Lung microvascular endothelial cell (primary cell): Measurements from ENCODE around the gene FOXP1. TPM values are rescaled to one million over a fixed set of nuclear protein-coding genes. Genes with fewer than 3 reads are reported as not detected.

Source experiments
- DNase-seq, 2 donors: peaks; one replicate each; pipeline versions ENCODE4 v3.0.0 to v3.0.0-alpha.2; 2010; ENCODE audit warnings: low read depth in 2 of 2
- total RNA-seq: library from RNA; depleted of rRNA; stranded (reverse); fragments of >200 nt; gene quantifications from 2 replicates; pipeline ENCODE4 v1.2.1, GENCODE V29; 2014

FOXP1 gene
- total RNA-seq, 1 donor from 2014 or later: 75.2 TPM

DNA sequence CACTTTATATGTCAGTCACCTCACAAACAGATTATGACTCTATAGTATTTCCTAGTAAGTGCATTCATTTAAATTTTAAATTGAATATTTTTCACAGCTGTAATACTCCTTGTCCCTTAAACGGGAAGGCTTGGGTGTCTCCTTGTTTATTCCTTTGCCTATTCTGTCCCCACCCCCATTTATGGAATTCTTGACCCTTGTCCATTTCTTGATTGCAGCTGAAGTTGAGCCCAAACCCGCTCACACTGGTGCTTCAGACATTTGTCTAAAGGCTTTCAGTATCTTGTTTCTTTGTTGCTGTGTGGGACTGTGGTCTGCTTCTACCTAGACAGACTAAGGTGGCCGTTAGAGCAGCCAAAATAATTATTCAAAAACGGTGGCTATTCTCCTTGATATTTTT lies 449.7 kb downstream of the FOXP1 start:
- no peak for DNase-seq

DNA sequence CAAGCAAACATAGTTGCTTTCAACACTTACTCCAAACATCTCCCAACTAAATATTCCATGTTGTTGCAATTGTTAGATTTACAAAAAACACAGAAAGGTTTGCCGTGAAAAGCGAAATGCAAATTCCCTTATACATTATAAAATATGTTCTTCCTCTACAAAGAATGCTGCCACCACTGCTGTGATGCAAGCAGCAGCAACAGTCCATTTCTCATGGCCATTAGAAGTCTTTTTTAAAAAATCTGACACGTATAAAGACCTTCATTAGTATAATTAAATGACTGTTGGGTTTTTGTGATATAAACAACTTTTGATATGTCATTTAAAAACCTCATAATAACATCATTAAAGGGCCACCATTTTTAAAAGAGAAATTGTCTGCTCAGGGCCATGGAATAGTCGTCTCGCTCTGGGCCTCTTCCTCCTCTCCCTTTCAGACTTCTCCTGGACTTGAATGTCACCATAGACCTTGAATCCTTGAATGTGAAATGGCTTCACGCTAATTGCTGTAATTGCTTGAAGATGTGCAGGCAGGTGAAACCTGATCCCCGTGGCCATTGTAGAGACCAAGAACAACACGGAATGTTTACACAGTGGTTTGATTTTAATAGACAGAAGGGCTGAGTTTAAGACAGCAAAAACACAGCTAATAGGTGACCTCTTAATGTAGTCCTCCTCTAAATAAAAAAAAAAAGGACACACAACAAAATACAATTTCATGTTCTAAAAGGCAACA lies 450.4 kb downstream of the FOXP1 start:
- no peak for DNase-seq

DNA sequence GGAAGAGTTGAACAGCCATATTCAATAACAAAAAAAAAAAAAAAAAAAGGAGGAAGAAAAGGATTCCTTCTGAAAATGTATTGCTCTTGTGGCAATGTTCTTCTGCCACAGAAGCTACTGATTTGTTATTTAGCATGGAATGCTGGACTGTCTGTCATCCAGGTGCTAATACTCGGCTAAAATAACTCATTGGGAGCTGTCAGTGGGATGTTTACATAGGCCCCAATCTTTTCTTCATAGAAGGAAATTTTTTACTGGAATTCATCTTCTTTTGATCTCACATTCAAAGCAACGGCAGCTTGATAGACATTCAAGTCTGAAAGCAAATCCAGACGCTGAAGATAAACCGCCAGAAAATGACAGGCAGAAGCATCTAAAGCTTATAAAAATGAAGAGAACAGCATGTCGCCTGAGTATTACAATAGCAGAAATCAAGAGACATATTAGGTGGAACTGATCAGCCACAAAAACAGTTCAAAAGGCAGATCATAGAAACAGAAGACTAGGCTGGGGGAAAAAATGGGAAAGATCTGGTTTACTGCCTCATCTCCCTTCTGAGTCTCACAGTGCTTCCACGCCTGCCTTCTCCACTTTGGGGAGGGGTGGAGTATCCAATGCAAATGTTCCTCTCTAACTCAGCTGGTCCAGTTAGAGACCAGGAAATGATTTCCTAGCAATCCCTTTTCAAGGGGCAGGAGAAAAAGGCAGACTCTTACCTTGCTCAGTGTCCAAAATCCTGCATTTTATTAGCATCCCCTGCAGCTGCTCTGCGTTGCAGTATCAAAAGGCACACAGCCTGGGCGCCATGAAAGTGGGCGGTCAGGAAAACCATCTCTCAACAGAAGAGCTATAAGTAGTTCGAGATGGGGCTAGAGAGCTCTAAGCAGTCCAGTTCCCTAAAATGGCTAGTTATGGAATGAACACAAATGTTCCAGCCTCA lies 451.9 kb downstream of the FOXP1 start:
- DNase-seq: no peak

DNA sequence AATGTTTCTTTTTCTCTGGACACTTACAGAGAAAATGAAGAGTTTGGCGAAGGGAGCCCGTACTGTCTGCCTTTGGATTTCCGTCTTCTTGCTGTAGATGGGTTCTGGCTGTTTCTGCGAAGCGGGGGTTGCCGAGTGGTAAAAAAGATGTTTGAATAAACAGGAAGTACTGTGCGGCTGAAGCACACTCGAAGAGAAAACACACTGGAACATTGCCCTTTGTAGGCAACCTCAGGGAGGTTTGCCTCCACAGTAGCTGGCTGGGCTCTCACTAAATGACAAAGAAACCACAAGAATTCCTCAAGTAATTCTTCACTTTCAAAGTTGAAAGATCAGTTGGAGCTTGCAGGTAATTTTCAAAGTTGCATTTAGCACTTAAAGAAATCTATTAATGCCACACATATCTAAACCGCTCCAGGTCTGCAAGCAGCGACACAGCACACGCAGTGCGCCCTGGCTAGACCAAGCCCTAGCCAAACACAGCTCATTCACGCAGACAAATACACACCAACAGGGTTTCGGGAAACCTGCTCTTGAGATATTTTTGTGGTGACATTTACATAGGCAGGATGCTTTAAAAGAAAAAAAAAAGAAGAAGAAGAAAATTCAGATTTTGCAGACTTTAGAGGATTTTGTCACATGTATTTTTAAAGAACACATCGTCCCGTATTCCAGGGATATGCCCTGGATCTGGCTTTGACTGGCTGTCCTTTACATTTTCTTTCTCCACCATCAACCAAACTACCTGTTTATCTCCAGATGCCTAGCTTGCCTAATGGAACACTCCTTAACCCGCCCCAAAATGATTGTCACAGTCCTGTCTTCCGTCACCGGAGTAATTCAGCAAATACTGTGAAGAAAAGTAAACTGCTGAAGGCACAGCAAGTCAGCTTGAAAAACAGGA lies 452.8 kb downstream of the FOXP1 start:
- peak; percentile 71 to 86 for DNase-seq

DNA sequence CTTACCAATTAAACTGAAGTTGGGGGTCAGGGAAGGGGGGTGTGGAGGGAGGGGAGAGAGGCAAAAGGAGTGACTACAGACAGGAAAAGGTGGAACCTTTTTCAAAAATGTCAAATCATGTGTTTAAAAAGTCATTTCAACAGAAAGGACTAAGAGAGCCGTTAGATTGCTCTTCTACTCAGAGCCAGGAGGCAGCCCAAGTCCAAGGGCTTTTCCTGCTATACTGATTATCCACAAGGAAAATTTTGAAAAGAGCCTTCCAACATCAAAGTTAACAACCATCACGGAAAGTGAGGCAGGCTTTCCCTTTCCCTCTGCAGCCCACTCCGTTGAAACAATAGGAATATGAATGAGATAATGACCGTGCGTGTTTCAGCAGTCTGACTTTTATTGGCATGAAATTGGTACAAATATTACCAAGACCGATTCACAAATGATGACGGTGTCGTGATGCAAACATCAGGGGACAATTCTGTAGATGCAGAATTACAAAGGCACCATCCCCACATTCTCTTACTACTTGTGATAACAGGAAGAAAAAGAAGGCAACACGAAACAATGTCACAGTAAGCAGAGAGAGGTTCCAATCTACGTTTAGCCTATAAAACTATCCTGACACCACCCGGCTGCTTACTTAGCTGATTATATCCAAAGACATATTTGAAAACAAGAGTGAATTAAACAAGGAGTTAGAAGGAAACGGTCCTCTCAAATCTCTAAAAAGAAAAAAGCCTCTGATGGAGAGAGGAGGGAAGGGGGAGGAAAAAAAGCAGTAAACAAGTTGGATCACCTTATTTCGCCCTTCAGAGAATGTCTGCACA lies 453.7 kb downstream of the FOXP1 start:
- peak; percentile 80 to 94 for DNase-seq

DNA sequence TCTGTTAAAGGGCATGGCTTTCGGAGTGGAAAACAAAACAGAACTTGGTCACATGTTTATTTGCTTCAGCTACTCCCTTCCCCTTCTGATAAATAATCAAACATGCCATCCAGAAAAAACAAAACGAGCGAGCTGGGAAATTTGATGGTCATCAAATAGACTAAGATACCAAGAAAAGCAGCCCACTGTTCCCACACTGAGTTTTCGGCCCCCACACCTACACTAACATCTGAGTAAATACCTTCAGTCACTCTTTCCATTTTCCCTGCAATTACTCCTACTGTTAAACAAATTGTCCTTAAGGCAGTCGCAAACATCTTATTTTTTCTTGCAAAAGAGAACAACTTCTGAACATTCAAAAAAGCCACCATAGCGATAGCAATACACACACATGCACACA lies 454.6 kb downstream of the FOXP1 start:
- DNase-seq: peak; percentile 54 to 91

DNA sequence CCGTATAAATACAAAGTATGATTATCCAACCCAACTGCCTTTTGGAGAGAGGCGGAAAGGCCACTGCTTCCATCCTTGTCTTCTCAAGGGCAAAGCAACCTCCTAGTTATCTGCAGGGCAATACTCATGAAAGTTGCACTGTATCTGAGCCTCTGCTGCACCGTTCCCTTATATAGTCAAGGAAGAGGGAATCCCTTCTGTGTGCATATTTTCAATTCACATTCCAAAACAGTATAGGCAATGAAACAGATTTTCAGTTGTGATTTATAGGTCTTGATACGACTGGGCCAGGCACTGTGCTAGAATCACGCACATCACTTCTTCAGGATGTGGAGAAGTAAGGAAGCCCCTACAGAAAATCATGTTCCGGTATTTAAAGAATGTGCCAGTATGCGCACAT lies 455.7 kb downstream of the FOXP1 start:
- peak; percentile 26 to 42 for DNase-seq

DNA sequence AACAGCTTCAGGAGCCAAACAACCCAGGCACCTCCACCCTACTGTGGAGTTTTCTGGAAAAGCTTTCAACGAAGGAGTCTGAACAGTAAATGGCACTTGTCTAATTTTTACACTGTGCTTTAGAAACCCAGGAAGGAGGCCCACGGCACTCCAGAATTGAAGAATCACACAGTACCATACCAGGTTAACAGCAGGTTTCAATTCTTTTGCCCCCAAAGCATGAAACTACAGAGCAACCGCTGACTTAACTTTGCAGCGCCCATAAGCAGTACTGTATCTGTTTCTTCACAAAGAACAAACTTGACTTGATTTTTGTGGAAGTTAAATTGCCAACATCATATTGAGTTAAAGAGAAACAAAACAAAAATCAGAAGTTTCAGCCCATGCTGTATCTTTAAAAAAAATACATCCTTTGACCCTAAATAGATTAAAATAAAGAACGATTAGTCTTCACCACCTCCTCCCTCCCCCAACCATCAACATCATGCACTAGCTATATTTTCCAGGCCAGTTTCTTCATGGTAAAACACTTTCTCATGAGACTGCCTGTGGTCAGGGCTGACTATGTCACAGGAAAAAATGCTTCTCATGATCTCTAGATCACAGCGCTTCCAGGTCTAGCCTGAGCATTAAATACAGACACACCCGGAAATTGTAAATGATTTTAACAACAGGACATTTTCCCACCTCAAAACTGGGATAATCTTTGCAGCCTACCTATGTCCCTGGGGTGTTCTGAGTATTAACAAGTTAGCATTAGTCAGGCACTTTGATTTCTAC lies 456.3 kb downstream of the FOXP1 start:
- DNase-seq: peak; percentile 72 to 79

DNA sequence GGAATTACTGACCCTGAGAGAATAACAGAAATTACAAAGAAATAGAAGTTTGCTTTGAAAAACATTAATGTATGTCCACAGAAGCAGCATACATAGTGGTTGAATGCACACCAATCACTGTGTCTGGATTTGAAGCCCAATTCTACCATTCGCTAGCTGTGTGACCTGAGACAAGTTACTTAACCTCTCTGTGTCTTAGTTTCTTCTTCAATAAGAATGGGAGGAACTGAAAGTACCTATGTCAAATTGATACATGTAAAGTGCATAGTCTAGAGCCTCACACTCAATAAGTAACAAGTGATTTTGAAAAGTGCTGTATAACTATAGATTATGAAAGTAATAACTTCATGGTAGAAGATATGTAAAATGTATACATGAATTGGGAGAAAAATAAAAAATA lies 457.8 kb downstream of the FOXP1 start:
- no peak for DNase-seq

DNA sequence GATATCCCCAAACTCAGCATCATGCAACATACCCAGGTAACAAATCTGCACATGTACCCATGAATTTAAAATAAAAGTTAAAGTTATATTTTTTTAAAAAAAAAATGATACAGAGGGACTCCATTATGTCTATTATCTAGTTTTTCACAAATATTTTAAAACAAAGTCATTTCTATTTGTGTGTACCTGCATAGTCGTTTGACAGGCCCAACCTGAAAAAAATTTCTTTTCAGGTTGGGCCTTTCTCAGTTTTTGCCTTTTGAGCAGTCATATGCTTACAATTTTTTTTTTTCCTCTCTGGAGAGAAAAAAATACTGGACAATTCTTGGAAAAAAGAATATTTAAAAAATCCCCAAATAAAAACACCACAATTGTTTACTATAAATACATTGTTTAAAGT lies 459.5 kb downstream of the FOXP1 start:
- no peak for DNase-seq

DNA sequence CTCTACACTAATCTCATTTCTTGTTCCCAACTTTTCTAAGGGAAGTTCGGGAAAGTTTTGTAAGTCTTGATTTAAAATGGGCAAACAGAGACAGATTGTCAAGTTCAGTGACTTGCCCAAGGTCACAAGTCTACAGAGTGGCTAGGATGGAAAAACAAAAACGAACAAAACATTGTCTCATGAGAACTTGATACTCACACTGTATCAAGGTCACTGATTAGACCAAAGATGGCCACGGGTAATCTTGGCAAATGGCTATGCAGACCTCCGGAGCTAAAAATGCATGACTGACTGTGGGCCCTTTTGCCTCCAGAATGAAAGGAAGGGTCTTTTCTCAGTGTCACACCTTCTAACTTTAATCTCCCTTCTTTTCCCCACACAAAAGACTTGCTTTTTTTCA lies 460.9 kb downstream of the FOXP1 start:
- no peak for DNase-seq

DNA sequence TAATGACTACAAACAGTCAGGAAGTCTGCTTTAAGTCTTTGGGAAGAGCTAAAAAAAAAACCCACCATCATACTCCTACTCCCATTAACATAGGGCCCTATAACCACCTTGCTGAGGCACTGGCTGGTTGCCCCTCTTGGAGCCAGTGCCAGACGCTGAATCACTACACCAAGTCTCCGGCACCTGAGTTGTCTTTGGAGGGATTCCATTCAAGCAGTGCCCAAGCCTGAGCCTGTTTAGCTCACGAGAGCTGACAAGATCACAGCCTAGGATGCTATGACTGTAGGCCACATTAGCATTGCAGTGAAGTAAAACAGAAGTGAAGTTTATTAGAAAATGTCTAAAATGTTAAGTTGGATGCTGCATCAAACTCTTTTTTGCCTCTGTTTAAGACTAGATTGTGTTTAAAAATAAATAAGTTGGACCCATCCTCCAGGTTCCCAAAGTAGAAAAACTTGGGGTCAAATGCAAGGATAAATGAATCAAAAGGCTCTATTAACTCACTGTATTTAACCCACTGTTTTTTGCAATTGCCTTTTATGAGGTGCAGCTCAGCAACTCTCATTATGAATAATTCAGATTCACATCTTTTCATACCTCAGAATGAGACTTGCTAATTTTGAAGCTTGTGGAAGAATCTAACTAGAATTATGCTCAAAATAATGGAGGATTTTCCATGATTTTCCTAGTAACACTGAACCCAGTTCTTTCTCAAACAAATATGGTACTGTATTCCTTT lies 461.9 kb downstream of the FOXP1 start:
- DNase-seq: peak in 1 of 2 donors; percentile 8

DNA sequence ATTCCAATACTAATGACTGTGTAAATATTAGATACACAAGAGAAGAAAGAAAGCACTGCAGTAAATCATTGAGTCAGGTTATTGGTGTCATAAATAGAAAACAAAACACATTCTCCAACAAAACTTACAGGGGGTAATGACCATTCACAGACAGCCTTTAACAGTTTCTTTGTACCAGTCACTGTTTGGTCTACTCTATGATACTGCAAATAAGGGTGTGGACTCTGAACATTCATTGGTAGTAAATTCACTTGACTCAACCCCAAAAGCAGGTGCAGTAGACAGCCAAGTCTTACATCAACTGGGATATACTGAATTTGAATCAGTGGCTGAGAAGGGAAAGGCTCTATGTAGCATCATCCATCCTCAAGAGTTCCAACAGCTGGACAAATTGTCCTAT lies 463.5 kb downstream of the FOXP1 start:
- DNase-seq: no peak

DNA sequence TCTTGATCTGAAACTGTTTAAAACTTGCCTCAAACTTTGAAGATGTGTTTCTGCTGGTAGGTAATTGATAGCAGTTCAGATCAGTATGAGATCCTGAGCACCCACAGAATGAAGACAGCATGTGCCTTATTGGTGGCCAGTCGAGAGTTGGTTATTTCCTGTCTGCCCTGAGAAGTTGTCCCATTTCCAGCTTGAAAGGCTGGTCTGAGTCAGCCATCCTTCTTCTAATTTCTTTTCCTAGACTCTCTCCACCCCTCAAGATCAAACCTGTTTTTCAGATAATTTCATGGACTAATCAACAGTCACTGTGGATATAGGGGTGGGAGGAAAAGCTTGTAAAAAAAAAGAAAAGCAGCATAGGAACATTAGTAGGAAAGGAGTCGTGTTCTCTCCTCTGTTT lies 464.4 kb downstream of the FOXP1 start:
- DNase-seq: peak in 1 of 2 donors; percentile 60

DNA sequence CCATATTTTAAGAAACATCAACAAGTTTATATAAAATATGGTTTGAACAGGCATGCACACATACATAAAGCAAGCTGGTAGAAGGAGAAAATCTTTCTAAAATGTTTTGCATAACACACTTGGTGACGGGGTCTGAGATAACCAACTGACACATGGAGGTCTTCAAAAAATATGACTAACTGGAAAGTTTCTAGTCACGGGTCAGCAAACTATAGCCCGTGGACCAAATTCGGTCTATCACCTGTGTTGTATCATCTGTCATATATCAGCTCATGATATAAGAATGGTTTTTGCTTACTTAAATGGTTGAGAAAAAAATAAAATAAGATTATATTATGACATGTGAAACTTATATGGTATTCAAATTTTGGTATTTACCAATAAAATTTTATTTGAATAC lies 465.1 kb downstream of the FOXP1 start:
- no peak for DNase-seq

DNA sequence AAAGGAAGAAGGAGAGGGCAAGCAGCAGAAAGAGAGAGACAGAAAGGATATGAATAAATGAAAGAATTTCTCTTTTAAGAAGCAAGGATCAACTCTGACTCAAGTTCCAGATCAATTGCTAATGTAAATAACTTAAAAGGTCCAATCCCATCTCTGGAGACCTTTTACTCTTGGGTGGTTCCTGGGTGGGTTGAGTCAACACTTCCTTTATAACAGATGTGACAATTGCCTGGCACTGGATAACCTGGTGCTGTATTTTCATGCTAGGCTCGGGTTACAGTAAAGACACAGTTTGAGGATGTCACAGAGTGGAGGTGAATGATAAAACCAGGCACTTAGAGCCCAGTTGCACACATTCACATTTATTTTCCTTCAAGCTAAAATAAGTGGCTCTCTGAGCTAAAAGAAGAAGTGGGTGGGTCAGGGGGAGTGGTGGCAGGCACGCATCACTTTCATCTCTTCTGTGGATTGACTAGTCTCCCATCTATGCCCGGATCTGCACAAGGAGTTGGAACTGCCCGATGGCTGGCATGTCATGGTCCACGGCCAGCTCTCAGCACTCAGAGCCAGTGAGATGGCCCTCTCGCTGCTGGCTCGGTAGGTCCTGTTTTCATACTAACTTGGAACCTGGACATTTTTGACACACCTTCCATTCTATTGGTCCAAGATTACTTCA lies 465.8 kb downstream of the FOXP1 start:
- peak in 1 of 2 donors; percentile 25 for DNase-seq

DNA sequence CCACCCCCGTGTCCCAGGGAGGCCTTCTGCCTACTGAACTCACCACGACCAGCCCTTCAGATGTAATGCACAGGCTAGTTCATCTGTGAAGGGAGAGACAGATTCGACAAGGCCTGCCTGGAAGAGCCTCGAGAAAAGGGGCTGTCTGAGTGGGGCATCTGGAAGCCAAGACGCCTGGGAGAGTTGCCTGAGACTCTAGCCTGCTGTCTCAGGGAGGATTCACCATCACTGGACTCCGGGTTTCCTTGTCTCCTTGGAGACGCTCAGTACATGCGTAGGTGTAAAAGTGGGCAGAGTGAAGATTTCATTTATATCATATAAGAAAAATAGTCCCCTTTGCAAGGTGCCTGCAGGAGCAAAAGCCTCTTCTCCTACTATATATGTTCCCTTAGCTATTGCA lies 468.9 kb downstream of the FOXP1 start:
- no peak for DNase-seq

DNA sequence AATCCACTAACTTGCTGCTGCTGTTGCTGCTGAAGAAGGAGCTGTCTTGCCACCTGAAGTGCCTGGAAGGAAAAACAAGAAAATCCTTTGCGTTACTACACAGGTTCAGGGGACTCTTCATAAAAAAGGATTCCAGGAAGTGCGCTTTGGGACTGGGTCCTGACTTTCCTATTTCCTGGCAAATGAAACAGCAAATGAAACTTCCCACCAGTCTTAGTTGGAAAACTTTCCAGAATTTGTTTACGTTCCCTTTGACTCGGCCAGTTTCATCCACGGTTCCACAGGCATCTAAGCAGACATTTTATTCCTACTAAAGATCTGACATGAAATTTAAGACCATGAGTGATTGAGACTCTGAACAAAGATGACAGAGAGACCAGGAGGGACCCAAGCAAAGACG lies 471.0 kb downstream of the FOXP1 start:
- peak; percentile 65 to 95 for DNase-seq
